HepG2 (cell line): ENCODE results near the gene MAPK6. TPM values are rescaled to one million over a fixed set of nuclear protein-coding genes. Genes with fewer than 3 reads are reported as not detected.

Experiments used
- EZH2 ChIP-seq: conservative IDR thresholded peaks from 2 replicates; pipeline ENCODE4 v1.6.1; 2012; ENCODE audit warnings: mild to moderate bottlenecking, low read depth, low read length, moderate library complexity
- FOSL1 ChIP-seq: sonication (generic); formaldehyde crosslinking; IDR thresholded peaks from 2 replicates; pipeline ENCODE4 v1.9.0; 2021; ENCODE audit warnings: missing genetic modification reagents, borderline replicate concordance
- HOXA3 ChIP-seq: sonication (generic); formaldehyde crosslinking; IDR thresholded peaks from 2 replicates; pipeline ENCODE4 v1.5.0; 2020; ENCODE audit warnings: missing genetic modification reagents
- ISX ChIP-seq: sonication (generic); formaldehyde crosslinking; conservative IDR thresholded peaks from 2 replicates; pipeline ENCODE4 v1.5.0; 2020; ENCODE audit warnings: missing genetic modification reagents
- KLF6 ChIP-seq: IDR thresholded peaks from 2 replicates; pipeline ENCODE4 v1.8.0; 2016; ENCODE audit warnings: missing biosample characterization, missing genetic modification reagents
- MZF1 ChIP-seq: sonication (generic); formaldehyde crosslinking; IDR thresholded peaks from 2 replicates; pipeline ENCODE4 v1.8.1; 2023; ENCODE audit warnings: mild to moderate bottlenecking, missing genetic modification reagents, borderline replicate concordance
- NR2C2 ChIP-seq: sonication (generic); formaldehyde crosslinking; IDR thresholded peaks from 2 replicates; pipeline ENCODE4 v1.4.0; 2020; ENCODE audit warnings: missing genetic modification reagents, mild to moderate bottlenecking, moderate library complexity, borderline replicate concordance
- SALL1 ChIP-seq: sonication (generic); formaldehyde crosslinking; IDR thresholded peaks from 2 replicates; pipeline ENCODE4 v1.8.0; 2022; ENCODE audit warnings: mild to moderate bottlenecking, missing genetic modification reagents
- SMC3 ChIP-seq: IDR thresholded peaks from 2 replicates; pipeline ENCODE4 v1.6.1; 2011; ENCODE audit warnings: low read length, improper control_type of control experiment
- SUZ12 ChIP-seq: fragments of 150-350 bp; IDR thresholded peaks from 2 replicates; pipeline ENCODE4 v1.6.1; 2014; ENCODE audit warnings: low read depth, low read length
- WIZ ChIP-seq: sonication (generic); formaldehyde crosslinking; IDR thresholded peaks from 2 replicates; pipeline ENCODE4 v1.5.1; 2020; ENCODE audit warnings: mild to moderate bottlenecking, missing genetic modification reagents
- ZNF383 ChIP-seq: sonication (generic); formaldehyde crosslinking; IDR thresholded peaks from 2 replicates; pipeline ENCODE4 v1.4.0; 2020; ENCODE audit warnings: missing genetic modification reagents, mild to moderate bottlenecking, borderline replicate concordance
- ZNF616 ChIP-seq: sonication (generic); formaldehyde crosslinking; IDR thresholded peaks from 2 replicates; pipeline ENCODE4 v1.5.0; 2020; ENCODE audit warnings: low read depth, mild to moderate bottlenecking, missing genetic modification reagents
- ZNF660 ChIP-seq: sonication (generic); formaldehyde crosslinking; IDR thresholded peaks from 2 replicates; pipeline ENCODE4 v1.5.1; 2020; ENCODE audit warnings: mild to moderate bottlenecking, low read depth, missing genetic modification reagents, borderline replicate concordance
- ZNF710 ChIP-seq: sonication (generic); formaldehyde crosslinking; IDR thresholded peaks from 2 replicates; pipeline ENCODE4 v1.5.0; 2020; ENCODE audit warnings: mild to moderate bottlenecking, missing genetic modification reagents, borderline replicate concordance
- ZNF784 ChIP-seq: sonication (generic); formaldehyde crosslinking; IDR thresholded peaks from 2 replicates; pipeline ENCODE4 v1.5.1; 2020; ENCODE audit warnings: missing genetic modification reagents, mild to moderate bottlenecking, borderline replicate concordance
- polyA plus RNA-seq, 8 experiments: library from polyadenylated mRNA; depleted of rRNA in 3 of 8; stranded (reverse) in 7 of 8; unstranded in 1 of 8; fragments of >200 nt; fragmentation: Illumina TruSeq in 4 of 8; extraction: Trizol in 4 of 8; gene quantifications; 2 replicates each; pipeline versions ENCODE4 v1.2.1 to v1.2.3, GENCODE V29; 2011 to 2016; ENCODE audit warnings: low read depth in 4 of 8, missing spikeins in 1 of 8, mixed read lengths in 1 of 8; ENCODE audit not compliant: insufficient read depth in 1 of 8
- total RNA-seq, 5 experiments: library from RNA; depleted of rRNA; stranded (reverse); fragments of >200 nt; fragmentation: Illumina TruSeq; extraction: Trizol; gene quantifications; 2 replicates each; pipeline ENCODE4 v1.2.3, GENCODE V29; 2016; ENCODE audit warnings: low read depth in 1 of 5
- TF ChIP-seq, protein P1 (sequence below): sonication (generic); formaldehyde crosslinking; IDR thresholded peaks from 2 replicates; pipeline ENCODE4 v1.4.0; 2020; ENCODE audit warnings: mild to moderate bottlenecking, missing genetic modification reagents
- TF ChIP-seq, protein P2 (sequence below): sonication (generic); formaldehyde crosslinking; IDR thresholded peaks from 2 replicates; pipeline ENCODE4 v1.9.0; 2021; ENCODE audit warnings: mild to moderate bottlenecking, missing genetic modification reagents

Gene MAPK6
- total and polyA plus RNA-seq, 2 of the 13 experiments (the other 11 are each of a cell fraction or from before 2014, with no cell fraction given): 89.5 to 99.7 TPM

DNA sequence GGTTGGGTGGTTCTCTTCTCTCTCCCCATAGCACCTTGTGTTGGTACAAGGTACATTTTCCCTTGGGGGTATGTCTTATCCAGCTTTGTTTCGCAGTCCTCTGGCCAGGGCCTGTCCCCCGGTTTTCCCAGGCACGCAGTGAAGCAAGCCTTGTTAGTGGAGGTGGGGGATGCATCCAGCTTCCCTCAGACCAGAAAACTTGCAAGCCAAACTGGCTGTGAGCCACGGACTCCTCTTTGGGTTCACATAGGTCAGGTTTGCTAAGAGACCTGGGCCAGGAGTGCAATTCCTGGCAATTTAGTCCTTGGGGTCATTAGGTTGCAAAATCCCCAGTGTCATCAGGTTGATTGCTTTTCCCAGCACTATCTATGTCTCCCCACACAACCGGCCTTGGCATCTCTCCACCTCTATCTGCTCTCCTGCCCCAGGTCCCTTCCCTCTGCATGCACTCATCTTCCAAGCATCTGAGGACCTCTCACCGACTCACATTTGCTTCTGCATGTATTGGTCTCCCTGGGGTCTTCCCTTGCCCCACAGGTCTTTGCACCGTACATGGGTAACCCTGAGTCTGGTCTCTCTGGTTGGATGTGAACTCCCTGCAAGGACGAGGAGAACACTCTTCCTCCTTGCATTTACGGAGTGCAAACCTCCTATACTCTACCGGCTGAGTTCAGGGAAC is 59.3 kb downstream of the MAPK6 start (continued):
- TF ChIP-seq, protein P1, sequence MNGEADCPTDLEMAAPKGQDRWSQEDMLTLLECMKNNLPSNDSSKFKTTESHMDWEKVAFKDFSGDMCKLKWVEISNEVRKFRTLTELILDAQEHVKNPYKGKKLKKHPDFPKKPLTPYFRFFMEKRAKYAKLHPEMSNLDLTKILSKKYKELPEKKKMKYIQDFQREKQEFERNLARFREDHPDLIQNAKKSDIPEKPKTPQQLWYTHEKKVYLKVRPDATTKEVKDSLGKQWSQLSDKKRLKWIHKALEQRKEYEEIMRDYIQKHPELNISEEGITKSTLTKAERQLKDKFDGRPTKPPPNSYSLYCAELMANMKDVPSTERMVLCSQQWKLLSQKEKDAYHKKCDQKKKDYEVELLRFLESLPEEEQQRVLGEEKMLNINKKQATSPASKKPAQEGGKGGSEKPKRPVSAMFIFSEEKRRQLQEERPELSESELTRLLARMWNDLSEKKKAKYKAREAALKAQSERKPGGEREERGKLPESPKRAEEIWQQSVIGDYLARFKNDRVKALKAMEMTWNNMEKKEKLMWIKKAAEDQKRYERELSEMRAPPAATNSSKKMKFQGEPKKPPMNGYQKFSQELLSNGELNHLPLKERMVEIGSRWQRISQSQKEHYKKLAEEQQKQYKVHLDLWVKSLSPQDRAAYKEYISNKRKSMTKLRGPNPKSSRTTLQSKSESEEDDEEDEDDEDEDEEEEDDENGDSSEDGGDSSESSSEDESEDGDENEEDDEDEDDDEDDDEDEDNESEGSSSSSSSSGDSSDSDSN (CRISPR knock-in tag): no peak
- TF ChIP-seq NR2C2 (peak; percentile 58; the same call in 1 of the 2 replicates), HOXA3 (CRISPR knock-in tag) (peak; percentile 42; the same call in 1 of the 2 replicates), SALL1 (CRISPR knock-in tag) (peak; percentile 58), FOSL1 (CRISPR knock-in tag) (no peak), KLF6 (CRISPR knock-in tag) (no peak), ZNF710 (CRISPR knock-in tag) (peak; percentile 21; the same call in 1 of the 2 replicates), ISX (CRISPR knock-in tag) (no peak), ZNF383 (CRISPR knock-in tag) (no peak), ZNF660 (CRISPR knock-in tag) (no peak), EZH2 (no peak), WIZ (no peak), ZNF616 (CRISPR knock-in tag) (peak; percentile 37; the same call in 1 of the 2 replicates), SUZ12 (no peak), SMC3 (no peak; the same call in 1 of the 2 replicates), ZNF784 (CRISPR knock-in tag) (no peak), MZF1 (CRISPR knock-in tag) (no peak)
- TF ChIP-seq, protein P2, sequence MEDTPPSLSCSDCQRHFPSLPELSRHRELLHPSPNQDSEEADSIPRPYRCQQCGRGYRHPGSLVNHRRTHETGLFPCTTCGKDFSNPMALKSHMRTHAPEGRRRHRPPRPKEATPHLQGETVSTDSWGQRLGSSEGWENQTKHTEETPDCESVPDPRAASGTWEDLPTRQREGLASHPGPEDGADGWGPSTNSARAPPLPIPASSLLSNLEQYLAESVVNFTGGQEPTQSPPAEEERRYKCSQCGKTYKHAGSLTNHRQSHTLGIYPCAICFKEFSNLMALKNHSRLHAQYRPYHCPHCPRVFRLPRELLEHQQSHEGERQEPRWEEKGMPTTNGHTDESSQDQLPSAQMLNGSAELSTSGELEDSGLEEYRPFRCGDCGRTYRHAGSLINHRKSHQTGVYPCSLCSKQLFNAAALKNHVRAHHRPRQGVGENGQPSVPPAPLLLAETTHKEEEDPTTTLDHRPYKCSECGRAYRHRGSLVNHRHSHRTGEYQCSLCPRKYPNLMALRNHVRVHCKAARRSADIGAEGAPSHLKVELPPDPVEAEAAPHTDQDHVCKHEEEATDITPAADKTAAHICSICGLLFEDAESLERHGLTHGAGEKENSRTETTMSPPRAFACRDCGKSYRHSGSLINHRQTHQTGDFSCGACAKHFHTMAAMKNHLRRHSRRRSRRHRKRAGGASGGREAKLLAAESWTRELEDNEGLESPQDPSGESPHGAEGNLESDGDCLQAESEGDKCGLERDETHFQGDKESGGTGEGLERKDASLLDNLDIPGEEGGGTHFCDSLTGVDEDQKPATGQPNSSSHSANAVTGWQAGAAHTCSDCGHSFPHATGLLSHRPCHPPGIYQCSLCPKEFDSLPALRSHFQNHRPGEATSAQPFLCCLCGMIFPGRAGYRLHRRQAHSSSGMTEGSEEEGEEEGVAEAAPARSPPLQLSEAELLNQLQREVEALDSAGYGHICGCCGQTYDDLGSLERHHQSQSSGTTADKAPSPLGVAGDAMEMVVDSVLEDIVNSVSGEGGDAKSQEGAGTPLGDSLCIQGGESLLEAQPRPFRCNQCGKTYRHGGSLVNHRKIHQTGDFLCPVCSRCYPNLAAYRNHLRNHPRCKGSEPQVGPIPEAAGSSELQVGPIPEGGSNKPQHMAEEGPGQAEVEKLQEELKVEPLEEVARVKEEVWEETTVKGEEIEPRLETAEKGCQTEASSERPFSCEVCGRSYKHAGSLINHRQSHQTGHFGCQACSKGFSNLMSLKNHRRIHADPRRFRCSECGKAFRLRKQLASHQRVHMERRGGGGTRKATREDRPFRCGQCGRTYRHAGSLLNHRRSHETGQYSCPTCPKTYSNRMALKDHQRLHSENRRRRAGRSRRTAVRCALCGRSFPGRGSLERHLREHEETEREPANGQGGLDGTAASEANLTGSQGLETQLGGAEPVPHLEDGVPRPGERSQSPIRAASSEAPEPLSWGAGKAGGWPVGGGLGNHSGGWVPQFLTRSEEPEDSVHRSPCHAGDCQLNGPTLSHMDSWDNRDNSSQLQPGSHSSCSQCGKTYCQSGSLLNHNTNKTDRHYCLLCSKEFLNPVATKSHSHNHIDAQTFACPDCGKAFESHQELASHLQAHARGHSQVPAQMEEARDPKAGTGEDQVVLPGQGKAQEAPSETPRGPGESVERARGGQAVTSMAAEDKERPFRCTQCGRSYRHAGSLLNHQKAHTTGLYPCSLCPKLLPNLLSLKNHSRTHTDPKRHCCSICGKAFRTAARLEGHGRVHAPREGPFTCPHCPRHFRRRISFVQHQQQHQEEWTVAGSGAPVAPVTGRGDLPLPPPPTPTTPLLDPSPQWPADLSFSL (CRISPR knock-in tag): no peak
